ENCODE measurements around the gene FERMT3. TPM values are rescaled to one million over a fixed set of nuclear protein-coding genes. Genes with fewer than 3 reads are reported as not detected.

Gene FERMT3
- total and polyA plus RNA-seq, 9 donors, result 2.2 to 19.7 (median 6.4) TPM

DNA sequence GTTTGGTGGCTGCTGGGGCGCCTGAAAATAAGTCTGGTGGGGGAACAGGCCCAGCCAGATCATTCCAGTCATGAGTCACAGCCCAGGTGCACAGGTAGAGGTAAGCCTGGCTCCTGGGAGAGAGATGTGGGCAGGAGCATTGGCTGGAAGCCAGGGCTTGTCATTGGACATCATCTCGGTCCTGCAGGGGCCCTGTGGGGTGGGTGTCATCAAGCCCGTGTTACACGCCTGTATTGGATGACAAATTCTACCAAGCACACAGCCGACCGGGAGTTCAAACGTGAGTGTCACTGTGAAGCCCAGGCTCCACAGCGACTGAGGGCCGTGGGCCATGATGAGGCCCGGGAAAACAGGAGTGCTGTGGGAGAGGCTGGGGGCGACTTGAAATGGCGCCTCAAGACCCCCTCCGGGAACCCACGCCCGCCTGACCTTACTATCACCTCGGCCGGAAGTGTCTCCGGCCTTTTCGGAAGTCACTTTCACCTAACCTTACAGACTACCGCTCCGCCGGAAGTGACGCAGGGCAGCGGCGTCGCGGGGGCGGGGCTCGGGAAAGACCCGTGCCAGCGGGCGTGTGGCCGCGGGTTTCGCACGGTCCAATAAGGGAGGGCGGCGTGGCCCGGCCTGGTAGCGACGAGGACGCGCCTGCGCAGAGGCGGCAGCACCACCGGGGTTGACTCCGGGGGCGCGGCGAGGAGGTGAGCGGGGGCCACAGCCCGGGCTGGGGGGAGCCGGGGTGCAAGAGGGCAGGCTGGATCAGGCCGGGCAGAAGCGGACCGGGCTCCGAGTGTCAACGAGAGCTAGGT is 34.1 kb downstream of the FERMT3 start, which contains the start of gene FKBP2:
Gene FKBP2 (plus strand): TSS at position 661 of the 806 bp plus-strand sequence. CDS start 1,293 bp downstream, outside the sequence.
- WGBS, 3 donors, result 2 to 4% (median 2%) methylated on average over 48 to 58 of the region's 58 CpGs
- no peaks in the 10 kb centered on the region for H3K27me3 ChIP-seq
- H3K9me3 ChIP-seq, result no peaks in the 10 kb centered on the region
- peak within 1 kb of the TSS; percentile 89 to 99 for H3K27ac ChIP-seq
- H3K36me3 ChIP-seq, result no peaks in the 10 kb centered on the region
- H3K4me3 ChIP-seq, result peak within 1 kb of the TSS; percentile 96
- DNase-seq, result peak; percentile 97 to 99 (median 98)
- peaks cover 8% of the 10 kb centered on the region for H3K4me1 ChIP-seq (ENCODE audit: insufficient read depth)
- intact Hi-C loops (cut with DNase I), result loop anchor here in 1 of 4 donors (1.0 to 5.0 kb wide), 2 partner anchors 30 to 67 kb away; partner anchors contain the start of gene ESRRA
- TF ChIP-seq POLR2A (IDR thresholded peaks at IDR 0.05) (peak; percentile 82), EP300 (IDR thresholded peaks at IDR 0.05) (peak; percentile 91)
- TF ChIP-seq, protein P1, sequence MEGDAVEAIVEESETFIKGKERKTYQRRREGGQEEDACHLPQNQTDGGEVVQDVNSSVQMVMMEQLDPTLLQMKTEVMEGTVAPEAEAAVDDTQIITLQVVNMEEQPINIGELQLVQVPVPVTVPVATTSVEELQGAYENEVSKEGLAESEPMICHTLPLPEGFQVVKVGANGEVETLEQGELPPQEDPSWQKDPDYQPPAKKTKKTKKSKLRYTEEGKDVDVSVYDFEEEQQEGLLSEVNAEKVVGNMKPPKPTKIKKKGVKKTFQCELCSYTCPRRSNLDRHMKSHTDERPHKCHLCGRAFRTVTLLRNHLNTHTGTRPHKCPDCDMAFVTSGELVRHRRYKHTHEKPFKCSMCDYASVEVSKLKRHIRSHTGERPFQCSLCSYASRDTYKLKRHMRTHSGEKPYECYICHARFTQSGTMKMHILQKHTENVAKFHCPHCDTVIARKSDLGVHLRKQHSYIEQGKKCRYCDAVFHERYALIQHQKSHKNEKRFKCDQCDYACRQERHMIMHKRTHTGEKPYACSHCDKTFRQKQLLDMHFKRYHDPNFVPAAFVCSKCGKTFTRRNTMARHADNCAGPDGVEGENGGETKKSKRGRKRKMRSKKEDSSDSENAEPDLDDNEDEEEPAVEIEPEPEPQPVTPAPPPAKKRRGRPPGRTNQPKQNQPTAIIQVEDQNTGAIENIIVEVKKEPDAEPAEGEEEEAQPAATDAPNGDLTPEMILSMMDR (IDR thresholded peaks at IDR 0.05), result peak in 1 of 3 donors; percentile 24

DNA sequence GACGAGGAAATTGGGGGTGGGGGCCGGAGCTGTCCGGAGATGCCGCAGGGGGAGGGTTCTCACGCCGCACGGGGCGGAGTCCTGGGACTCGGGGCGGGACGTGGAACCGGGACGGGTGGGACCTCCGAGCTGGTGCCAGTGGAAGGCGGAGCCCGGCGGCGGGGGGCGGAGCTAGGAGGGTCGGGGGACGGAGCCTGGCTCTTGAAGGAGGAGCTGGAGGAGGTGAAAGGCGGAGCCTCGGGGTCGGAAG is 34.6 kb downstream of the FERMT3 start:
- intact Hi-C loops (cut with DNase I), result loop anchor here in 1 of 4 donors (1.0 to 5.0 kb wide), 2 partner anchors 29 to 66 kb away; partner anchors contain the start of gene ESRRA
- TF ChIP-seq POLR2A (IDR thresholded peaks at IDR 0.05), result no peak
- TF ChIP-seq, protein P1 (IDR thresholded peaks at IDR 0.05), result no peak
- no peak for TF ChIP-seq EP300 (IDR thresholded peaks at IDR 0.05)
- peak in 3 of 5 donors; percentile 100 for DNase-seq
- WGBS, 3 donors, result 0 to 1% (median 1%) methylated on average over 20 to 24 of the region's 24 CpGs
- Histone ChIP-seq H3K4me3 (peak overlapping the region; percentile 96), H3K27me3 (no peaks in the 10 kb centered on the region), H3K4me1 (ENCODE audit: insufficient read depth) (peaks cover 13% of the 10 kb centered on the region), H3K27ac (peak overlapping the region; percentile 89 to 99), H3K36me3 (no peaks in the 10 kb centered on the region), H3K9me3 (no peaks in the 10 kb centered on the region)

DNA sequence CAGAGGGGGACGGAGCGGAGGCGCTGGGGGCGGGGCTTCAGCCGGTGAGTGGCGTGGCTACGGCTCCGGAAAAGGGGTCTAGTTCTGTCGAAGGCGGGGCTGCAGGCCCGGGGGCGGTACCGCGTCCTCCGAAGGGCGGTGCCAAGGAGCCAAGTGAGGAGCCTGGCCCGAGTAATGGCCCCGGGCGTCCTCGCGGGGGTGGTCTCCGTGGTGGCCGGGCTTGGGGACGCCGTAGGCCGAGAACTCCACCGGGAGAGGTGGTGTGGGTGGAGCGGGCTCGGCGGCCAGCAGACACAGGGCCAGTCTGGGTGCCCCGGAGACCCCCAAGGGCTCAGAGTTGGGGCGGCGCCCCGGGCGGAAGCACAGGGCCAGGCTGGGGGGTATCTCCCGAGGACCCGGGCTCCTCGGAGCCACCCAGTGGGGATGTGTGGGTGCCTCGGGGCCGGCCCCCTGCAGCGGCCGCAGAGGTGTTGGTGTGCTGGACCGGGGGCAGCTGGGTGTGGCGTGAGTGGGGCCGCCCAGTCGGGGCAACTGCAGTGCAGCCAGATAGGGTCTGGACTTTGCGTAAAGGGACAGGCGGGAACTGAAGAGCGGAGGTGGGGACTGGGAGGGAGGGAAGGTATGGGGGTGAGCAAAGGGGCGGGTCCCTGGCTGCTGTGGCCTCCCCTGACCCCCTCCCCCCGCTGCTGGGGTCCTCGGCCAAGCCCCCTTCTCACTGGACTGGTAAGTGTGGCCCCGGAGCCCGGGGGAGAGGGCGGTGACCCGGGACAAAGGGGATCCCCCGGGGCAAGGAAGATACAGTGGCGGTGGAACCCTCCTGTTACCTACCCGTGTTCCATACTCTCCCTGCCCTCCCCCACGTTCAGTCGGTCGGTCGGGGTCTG is 35.2 kb downstream of the FERMT3 start:
- TF ChIP-seq POLR2A (IDR thresholded peaks at IDR 0.05), result peak; percentile 51
- no peak for TF ChIP-seq EP300 (IDR thresholded peaks at IDR 0.05)
- intact Hi-C loops (cut with DNase I), result loop anchor here in 1 of 4 donors (1.0 to 5.0 kb wide), 2 partner anchors 29 to 66 kb away; partner anchors contain the start of gene ESRRA
- Histone ChIP-seq H3K4me3 (peak overlapping the region; percentile 96), H3K27me3 (no peaks in the 10 kb centered on the region), H3K36me3 (no peaks in the 10 kb centered on the region), H3K4me1 (ENCODE audit: insufficient read depth) (peaks cover 14% of the 10 kb centered on the region), H3K9me3 (no peaks in the 10 kb centered on the region), H3K27ac (peak overlapping the region; percentile 39 to 89)
- WGBS, 3 donors, result 0 to 1% (median 0%) methylated on average over 56 to 63 of the region's 63 CpGs
- DNase-seq, result peak in 4 of 5 donors; percentile 70 to 100 (median 90)

DNA sequence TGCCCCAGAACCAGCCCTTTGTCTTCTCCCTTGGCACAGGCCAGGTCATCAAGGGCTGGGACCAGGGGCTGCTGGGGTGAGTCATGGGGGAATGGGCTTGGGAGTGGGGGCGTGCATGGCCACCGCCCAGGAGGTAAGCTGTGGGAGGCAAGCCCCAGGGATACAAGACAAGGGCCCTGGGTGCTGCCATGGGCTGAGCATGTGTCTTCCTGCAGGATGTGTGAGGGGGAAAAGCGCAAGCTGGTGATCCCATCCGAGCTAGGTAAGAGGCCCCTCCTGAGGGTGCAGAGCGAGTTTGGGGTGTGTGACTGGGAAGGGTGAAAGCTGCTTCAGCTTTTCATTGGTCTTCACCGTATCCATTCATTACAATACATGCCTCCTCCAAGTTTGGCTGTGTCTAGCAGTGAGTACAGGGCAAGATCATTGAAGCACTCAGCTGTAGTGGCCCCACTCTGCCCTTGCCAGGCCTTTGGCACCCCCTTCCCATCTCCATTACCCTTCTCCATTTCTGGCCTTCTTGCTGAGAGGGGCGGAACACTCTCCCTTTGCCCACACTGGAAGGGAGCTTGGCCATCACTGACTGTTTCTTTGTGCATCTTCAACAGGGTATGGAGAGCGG is 36.8 kb downstream of the FERMT3 start:
- Histone ChIP-seq H3K4me1 (ENCODE audit: insufficient read depth) (peaks cover 14% of the 10 kb centered on the region), H3K4me3 (no peak overlapping the region), H3K27me3 (no peaks in the 10 kb centered on the region), H3K27ac (no peak overlapping the region), H3K36me3 (no peaks in the 10 kb centered on the region), H3K9me3 (no peaks in the 10 kb centered on the region)
- no peak for DNase-seq
- intact Hi-C loops (cut with DNase I), result loop anchor here in 1 of 4 donors (5.0 kb wide), 1 partner anchor 64 kb away; the partner anchor contains the start of gene ESRRA
- WGBS, 3 donors, result 76 to 82% (median 81%) methylated on average over 8 of the region's 8 CpGs
- TF ChIP-seq, protein P1 (IDR thresholded peaks at IDR 0.05), result no peak
- TF ChIP-seq POLR2A (IDR thresholded peaks at IDR 0.05), result no peak
- no peak for TF ChIP-seq EP300 (IDR thresholded peaks at IDR 0.05)
